Stimulated activated CD8-positive, alpha-beta memory T cell treated with anti-CD3 and anti-CD28 coated beads, Interleukin-12 subunit alpha, Interleukin-12 subunit beta, amount 100 ng/mL, for 24 hours (primary cell): Measurements from ENCODE around the gene FKBP8.

Experiments used
- DNase-seq: peaks from one replicate; pipeline ENCODE4 v3.0.0-alpha.2; 2020; ENCODE audit errors: extremely low read depth

Gene FKBP8

GRCh38 chr19:18483119-18483890 lies 60.1 kb downstream of the FKBP8 start:
- no peak for DNase-seq
